ENCODE data around the gene MAT1A. TPM values are rescaled to one million over a fixed set of nuclear protein-coding genes. Genes with fewer than 3 reads are reported as not detected.

Gene MAT1A
- total RNA-seq, 5 donors from 2014 or later (not counting 1 experiment from before 2014, with no cell fraction given), result 0.23 to 0.33 (median 0.28) TPM; not detected in 2

GRCh38 chr10:80322158-80322557, 32.7 kb upstream of the MAT1A start:
- H3K4me1 Mint-ChIP-seq, result no peaks in the 10 kb centered on the region
- WGBS (ENCODE audit: insufficient coverage), result no CpG with 5 or more reads among the region's 2 CpGs
- Histone ChIP-seq H3K4me1 (ENCODE audit: control insufficient read depth in 1 of 2, extremely low read depth in 1 of 2, insufficient read depth in 2 of 2, low read length in 2 of 2) (no peaks in the 10 kb centered on the region), H3K4me3 (ENCODE audit: control insufficient read depth in 1 of 2, extremely low read depth in 1 of 2, low read length in 1 of 2) (no peak overlapping the region), H3K27me3 (replicated peaks in 1 of 2; ENCODE audit: control insufficient read depth in 2 of 2, extremely low read depth in 1 of 2, insufficient read depth in 2 of 2, low read length in 1 of 2) (peaks cover 0 to 8% of the 10 kb centered on the region in 2 experiments), H3K9me3 (no peaks in the 10 kb centered on the region), H3K27ac (ENCODE audit: low read length) (no peak overlapping the region), H3K36me3 (ENCODE audit: control insufficient read depth in 2 of 2, extremely low read depth in 1 of 2, insufficient read depth in 1 of 2, low read length in 1 of 2) (no peaks in the 10 kb centered on the region)
- DNase-seq, result no peak
- peaks cover 0 to 5% of the 10 kb centered on the region in 2 donors for H3K27me3 Mint-ChIP-seq
- no peak overlapping the region for H3K4me3 Mint-ChIP-seq
- ChIA-PET CTCF (no interaction called here), POLR2A (no interaction called here)
- H3K27ac Mint-ChIP-seq, result no peak overlapping the region
- ATAC-seq (replicated peaks in 1 of 4), result no peak
- no peaks in the 10 kb centered on the region for H3K36me3 Mint-ChIP-seq
- H3K9me3 Mint-ChIP-seq, result no peaks in the 10 kb centered on the region

GRCh38 chr10:80321183-80321582, 31.7 kb upstream of the MAT1A start:
- no peaks in the 10 kb centered on the region for H3K9me3 ChIP-seq
- no peaks in the 10 kb centered on the region for H3K9me3 Mint-ChIP-seq
- peaks cover 0 to 4% of the 10 kb centered on the region in 2 experiments for H3K27me3 ChIP-seq (replicated peaks in 1 of 2; ENCODE audit: control insufficient read depth in 2 of 2, extremely low read depth in 1 of 2, insufficient read depth in 2 of 2, low read length in 1 of 2)
- no peak for DNase-seq
- H3K27ac ChIP-seq (ENCODE audit: low read length), result no peak overlapping the region
- ATAC-seq (replicated peaks in 1 of 4), result no peak
- no peaks in the 10 kb centered on the region for H3K36me3 Mint-ChIP-seq
- no CpG with 5 or more reads among the region's 5 CpGs for WGBS (ENCODE audit: insufficient coverage)
- H3K4me3 Mint-ChIP-seq, result no peak overlapping the region
- no peak overlapping the region for H3K27ac Mint-ChIP-seq
- no peak overlapping the region for H3K4me3 ChIP-seq (ENCODE audit: control insufficient read depth in 1 of 2, extremely low read depth in 1 of 2, low read length in 1 of 2)
- no peaks in the 10 kb centered on the region for H3K4me1 Mint-ChIP-seq
- H3K4me1 ChIP-seq (ENCODE audit: control insufficient read depth in 1 of 2, extremely low read depth in 1 of 2, insufficient read depth in 2 of 2, low read length in 2 of 2), result no peaks in the 10 kb centered on the region
- CTCF ChIA-PET, result no interaction called here
- H3K27me3 Mint-ChIP-seq, result peaks cover 0 to 7% of the 10 kb centered on the region in 2 donors
- POLR2A ChIA-PET, result no interaction called here
- H3K36me3 ChIP-seq (ENCODE audit: control insufficient read depth in 2 of 2, extremely low read depth in 1 of 2, insufficient read depth in 1 of 2, low read length in 1 of 2), result no peaks in the 10 kb centered on the region

DNA sequence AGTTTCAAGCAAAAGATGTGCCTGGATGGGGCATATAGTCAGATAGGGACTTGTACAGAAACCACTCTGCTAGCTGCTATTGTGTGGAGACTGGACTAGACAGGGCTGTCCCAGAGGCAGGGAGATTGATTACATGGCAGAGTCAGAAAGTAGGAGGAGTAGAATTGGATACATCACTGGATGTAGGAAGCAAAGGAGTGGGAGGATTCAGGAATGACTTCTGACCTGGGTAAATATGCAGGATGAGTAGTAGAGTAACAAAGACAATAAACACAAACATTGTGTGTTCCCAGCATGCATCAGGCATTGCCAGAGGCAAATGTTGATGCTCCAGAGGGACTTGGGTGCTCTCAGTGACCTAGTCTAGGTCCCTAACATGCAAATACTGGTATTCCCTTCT, 30.9 kb upstream of the MAT1A start:
- ATAC-seq (replicated peaks in 1 of 4), result no peak

DNA sequence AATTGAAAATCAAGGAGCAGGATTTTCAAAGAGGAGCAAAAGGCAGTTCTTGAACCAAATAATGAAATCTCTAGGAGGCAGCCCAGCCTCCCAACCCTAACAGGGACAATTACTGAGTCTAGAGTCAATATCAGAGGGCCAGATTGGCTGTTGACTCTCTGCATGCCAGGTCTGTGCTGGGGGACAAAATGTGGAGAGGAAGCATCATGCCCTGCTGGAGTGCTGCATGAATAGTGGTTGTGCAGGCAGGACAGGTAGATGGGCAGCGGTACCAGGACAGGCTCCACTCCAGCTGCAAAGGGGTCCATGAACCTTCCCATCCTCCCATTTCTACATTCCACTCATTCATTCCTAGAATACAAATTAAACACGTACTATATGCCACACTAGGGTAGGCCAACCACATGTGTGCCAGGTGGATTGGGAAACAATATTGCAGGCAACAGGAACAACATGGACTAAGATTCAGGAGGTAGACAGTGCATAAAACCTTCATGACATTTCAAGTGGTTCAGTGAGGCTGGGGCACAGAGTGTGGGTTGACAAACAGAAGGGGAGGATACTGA, 30.4 kb upstream of the MAT1A start:
- CTCF ChIA-PET, result no interaction called here
- no peaks in the 10 kb centered on the region for H3K9me3 ChIP-seq
- no peak for DNase-seq
- 100% methylated on average over 1 of the region's 2 CpGs for WGBS (ENCODE audit: insufficient coverage)
- Mint-ChIP-seq H3K27ac (no peak overlapping the region), H3K27me3 (peaks cover 0 to 5% of the 10 kb centered on the region in 2 donors), H3K36me3 (no peaks in the 10 kb centered on the region), H3K4me3 (no peak overlapping the region), H3K4me1 (no peaks in the 10 kb centered on the region), H3K9me3 (no peaks in the 10 kb centered on the region)
- POLR2A ChIA-PET, result no interaction called here
- H3K36me3 ChIP-seq (ENCODE audit: control insufficient read depth in 2 of 2, extremely low read depth in 1 of 2, insufficient read depth in 1 of 2, low read length in 1 of 2), result no peaks in the 10 kb centered on the region
- ATAC-seq (replicated peaks in 1 of 4), result no peak
- peaks cover 0 to 4% of the 10 kb centered on the region in 2 experiments for H3K27me3 ChIP-seq (replicated peaks in 1 of 2; ENCODE audit: control insufficient read depth in 2 of 2, extremely low read depth in 1 of 2, insufficient read depth in 2 of 2, low read length in 1 of 2)
- H3K27ac ChIP-seq (ENCODE audit: low read length), result no peak overlapping the region
- no peaks in the 10 kb centered on the region for H3K4me1 ChIP-seq (ENCODE audit: control insufficient read depth in 1 of 2, extremely low read depth in 1 of 2, insufficient read depth in 2 of 2, low read length in 2 of 2)
- no peak overlapping the region for H3K4me3 ChIP-seq (ENCODE audit: control insufficient read depth in 1 of 2, extremely low read depth in 1 of 2, low read length in 1 of 2)

More for the DNA sequence above, 30.9 kb upstream of the MAT1A start:
- DNase-seq, result no peak
- H3K4me1 Mint-ChIP-seq, result no peaks in the 10 kb centered on the region
- H3K27me3 ChIP-seq (replicated peaks in 1 of 2; ENCODE audit: control insufficient read depth in 2 of 2, extremely low read depth in 1 of 2, insufficient read depth in 2 of 2, low read length in 1 of 2), result peaks cover 0 to 4% of the 10 kb centered on the region in 2 experiments
- ChIA-PET CTCF (no interaction called here), POLR2A (no interaction called here)
- H3K27me3 Mint-ChIP-seq, result peaks cover 0 to 8% of the 10 kb centered on the region in 2 donors
- H3K9me3 ChIP-seq, result no peaks in the 10 kb centered on the region
- H3K4me3 ChIP-seq (ENCODE audit: control insufficient read depth in 1 of 2, extremely low read depth in 1 of 2, low read length in 1 of 2), result no peak overlapping the region
- H3K27ac Mint-ChIP-seq, result no peak overlapping the region
- no peaks in the 10 kb centered on the region for H3K36me3 ChIP-seq (ENCODE audit: control insufficient read depth in 2 of 2, extremely low read depth in 1 of 2, insufficient read depth in 1 of 2, low read length in 1 of 2)
- no peaks in the 10 kb centered on the region for H3K4me1 ChIP-seq (ENCODE audit: control insufficient read depth in 1 of 2, extremely low read depth in 1 of 2, insufficient read depth in 2 of 2, low read length in 2 of 2)
- H3K36me3 Mint-ChIP-seq, result no peaks in the 10 kb centered on the region
- H3K9me3 Mint-ChIP-seq, result no peaks in the 10 kb centered on the region
- H3K4me3 Mint-ChIP-seq, result no peak overlapping the region
- H3K27ac ChIP-seq (ENCODE audit: low read length), result no peak overlapping the region

DNA sequence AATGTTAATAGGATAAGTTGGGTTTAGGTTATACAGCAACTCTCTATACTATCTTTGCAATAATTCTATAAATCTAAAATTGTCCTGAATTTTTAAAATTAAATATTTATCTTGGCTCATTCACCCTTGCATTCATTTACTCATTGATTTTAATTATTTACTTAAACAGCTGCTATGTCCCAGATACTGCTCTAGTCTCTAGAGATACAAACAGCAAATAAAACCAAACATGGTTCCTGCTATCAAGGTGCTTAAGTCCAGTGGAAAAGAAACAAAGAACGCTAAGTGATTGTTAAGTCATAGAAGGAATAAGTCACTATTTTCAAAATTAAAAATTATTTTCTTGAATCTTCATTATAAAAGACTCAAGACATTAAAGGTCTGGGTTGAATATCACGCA, 29.9 kb upstream of the MAT1A start:
- peaks cover 0 to 4% of the 10 kb centered on the region in 2 experiments for H3K27me3 ChIP-seq (replicated peaks in 1 of 2; ENCODE audit: control insufficient read depth in 2 of 2, extremely low read depth in 1 of 2, insufficient read depth in 2 of 2, low read length in 1 of 2)
- no peak for ATAC-seq (replicated peaks in 1 of 4)
- no peak for DNase-seq
- Mint-ChIP-seq H3K27ac (no peak overlapping the region), H3K4me3 (no peak overlapping the region), H3K9me3 (no peaks in the 10 kb centered on the region), H3K27me3 (peaks cover 0 to 5% of the 10 kb centered on the region in 2 donors), H3K36me3 (no peaks in the 10 kb centered on the region), H3K4me1 (no peaks in the 10 kb centered on the region)
- CTCF ChIA-PET, result no interaction called here
- no peaks in the 10 kb centered on the region for H3K9me3 ChIP-seq
- WGBS (ENCODE audit: insufficient coverage), result no CpG with 5 or more reads among the region's 2 CpGs
- H3K27ac ChIP-seq (ENCODE audit: low read length), result no peak overlapping the region
- H3K36me3 ChIP-seq (ENCODE audit: control insufficient read depth in 2 of 2, extremely low read depth in 1 of 2, insufficient read depth in 1 of 2, low read length in 1 of 2), result no peaks in the 10 kb centered on the region
- POLR2A ChIA-PET, result no interaction called here
- no peaks in the 10 kb centered on the region for H3K4me1 ChIP-seq (ENCODE audit: control insufficient read depth in 1 of 2, extremely low read depth in 1 of 2, insufficient read depth in 2 of 2, low read length in 2 of 2)
- no peak overlapping the region for H3K4me3 ChIP-seq (ENCODE audit: control insufficient read depth in 1 of 2, extremely low read depth in 1 of 2, low read length in 1 of 2)

DNA sequence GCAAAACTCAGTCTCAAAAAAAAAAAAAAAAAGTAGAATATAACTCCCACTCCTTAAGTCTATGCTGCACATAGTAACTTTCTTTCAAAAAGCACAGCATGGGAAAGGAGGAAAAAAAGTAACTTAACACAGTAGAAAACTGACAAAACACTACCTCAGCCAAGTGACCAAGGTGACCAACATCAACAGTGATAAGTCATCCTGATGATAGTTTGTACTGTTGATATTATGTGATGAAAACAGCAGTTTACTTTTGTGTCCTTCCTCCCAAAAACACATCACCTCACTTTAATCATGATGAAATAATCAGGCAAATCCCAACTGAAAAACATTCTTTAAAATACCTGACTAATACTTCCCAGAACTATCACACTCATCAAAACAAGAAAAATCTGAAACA, 29.3 kb upstream of the MAT1A start:
- no peaks in the 10 kb centered on the region for H3K36me3 ChIP-seq (ENCODE audit: control insufficient read depth in 2 of 2, extremely low read depth in 1 of 2, insufficient read depth in 1 of 2, low read length in 1 of 2)
- ATAC-seq (replicated peaks in 1 of 4) (no peak), DNase-seq (no peak)
- H3K36me3 Mint-ChIP-seq, result no peaks in the 10 kb centered on the region
- no peak overlapping the region for H3K27ac Mint-ChIP-seq
- no peaks in the 10 kb centered on the region for H3K4me1 Mint-ChIP-seq
- no peak overlapping the region for H3K27ac ChIP-seq (ENCODE audit: low read length)
- H3K4me3 ChIP-seq (ENCODE audit: control insufficient read depth in 1 of 2, extremely low read depth in 1 of 2, low read length in 1 of 2), result no peak overlapping the region
- no peaks in the 10 kb centered on the region for H3K9me3 Mint-ChIP-seq
- no peaks in the 10 kb centered on the region for H3K9me3 ChIP-seq
- H3K27me3 ChIP-seq (replicated peaks in 1 of 2; ENCODE audit: control insufficient read depth in 2 of 2, extremely low read depth in 1 of 2, insufficient read depth in 2 of 2, low read length in 1 of 2), result peaks cover 0 to 4% of the 10 kb centered on the region in 2 experiments
- CTCF ChIA-PET, result no interaction called here
- H3K4me1 ChIP-seq (ENCODE audit: control insufficient read depth in 1 of 2, extremely low read depth in 1 of 2, insufficient read depth in 2 of 2, low read length in 2 of 2), result no peaks in the 10 kb centered on the region
- H3K4me3 Mint-ChIP-seq, result no peak overlapping the region
- POLR2A ChIA-PET, result no interaction called here
- H3K27me3 Mint-ChIP-seq, result peaks cover 0 to 5% of the 10 kb centered on the region in 2 donors

- ATAC-seq (replicated peaks in 1 of 4) (no peak), DNase-seq (no peak)
- 88% methylated on average over 19 of the region's 21 CpGs for WGBS (ENCODE audit: insufficient coverage)
- Histone ChIP-seq H3K36me3 (ENCODE audit: control insufficient read depth in 2 of 2, extremely low read depth in 1 of 2, insufficient read depth in 1 of 2, low read length in 1 of 2) (no peaks in the 10 kb centered on the region), H3K4me3 (ENCODE audit: control insufficient read depth in 1 of 2, extremely low read depth in 1 of 2, low read length in 1 of 2) (no peak overlapping the region), H3K9me3 (no peaks in the 10 kb centered on the region), H3K27ac (ENCODE audit: low read length) (no peak overlapping the region), H3K27me3 (replicated peaks in 1 of 2; ENCODE audit: control insufficient read depth in 2 of 2, extremely low read depth in 1 of 2, insufficient read depth in 2 of 2, low read length in 1 of 2) (peaks cover 0 to 4% of the 10 kb centered on the region in 2 experiments), H3K4me1 (ENCODE audit: control insufficient read depth in 1 of 2, extremely low read depth in 1 of 2, insufficient read depth in 2 of 2, low read length in 2 of 2) (no peaks in the 10 kb centered on the region)
- Mint-ChIP-seq H3K4me3 (no peak overlapping the region), H3K4me1 (no peaks in the 10 kb centered on the region), H3K36me3 (no peaks in the 10 kb centered on the region), H3K27ac (no peak overlapping the region), H3K27me3 (peaks cover 0 to 5% of the 10 kb centered on the region in 2 donors), H3K9me3 (no peaks in the 10 kb centered on the region)
- CTCF ChIA-PET, result no interaction called here
- POLR2A ChIA-PET, result no interaction called here
These were observed 25.9 kb upstream of the MAT1A start for GRCh38 chr10:80315391-80315790.

Data from T-cell (primary cell).